Activated CD4-positive, alpha-beta T cell treated with anti-CD3 and anti-CD28 coated beads for 48 hours (primary cell): ENCODE results near the gene THY1.

Source experiments
- DNase-seq: peaks from one replicate; pipeline ENCODE4 v3.0.0-alpha.2; 2020

The THY1 gene

GRCh38 chr11:119381181-119381988 is 41.6 kb downstream of the THY1 start, which contains the start of gene USP2:
Gene USP2 (minus strand): TSS chr11:119381690. CDS start chr11:119373480, 8,210 bp downstream.
- peak; percentile 97 for DNase-seq

- DNase-seq, result no peak
Measured at GRCh38 chr11:119380827-119381180, 42.2 kb downstream of the THY1 start.

- DNase-seq, result no peak
Measured at GRCh38 chr11:119380160-119380826, 42.7 kb downstream of the THY1 start.

- DNase-seq, result no peak
Measured at GRCh38 chr11:119378851-119379465, 44.0 kb downstream of the THY1 start.

GRCh38 chr11:119377961-119378667 is 44.9 kb downstream of the THY1 start:
- no peak for DNase-seq

GRCh38 chr11:119377112-119377901 is 45.7 kb downstream of the THY1 start:
- no peak for DNase-seq

GRCh38 chr11:119376197-119376847 is 46.6 kb downstream of the THY1 start:
- DNase-seq, result no peak

GRCh38 chr11:119375337-119376196 is 47.4 kb downstream of the THY1 start:
- DNase-seq, result no peak

- no peak for DNase-seq
Measured at GRCh38 chr11:119374632-119375336, 48.2 kb downstream of the THY1 start.

- DNase-seq, result peak; percentile 56
Measured at GRCh38 chr11:119373921-119374631, 48.9 kb downstream of the THY1 start.

GRCh38 chr11:119373059-119373920 is 49.7 kb downstream of the THY1 start:
- DNase-seq, result no peak

- DNase-seq, result no peak
Measured at GRCh38 chr11:119372260-119373058, 50.5 kb downstream of the THY1 start.

- DNase-seq, result no peak
Measured at GRCh38 chr11:119371778-119372182, 51.2 kb downstream of the THY1 start.

- DNase-seq, result no peak
Measured at GRCh38 chr11:119371067-119371601, 51.8 kb downstream of the THY1 start.

GRCh38 chr11:119370486-119371046 is 52.4 kb downstream of the THY1 start:
- no peak for DNase-seq

GRCh38 chr11:119369132-119369925 is 53.6 kb downstream of the THY1 start:
- DNase-seq, result no peak
